Stimulated activated CD4-positive, alpha-beta T cell treated with anti-CD3 and anti-CD28 coated beads, Interleukin-2, amount 100 ng/mL, for 4 hours (primary cell): ENCODE data around the gene IFITM5.

ENCODE experiments used
- DNase-seq: peaks from one replicate; pipeline ENCODE4 v3.0.0-alpha.2; 2020; ENCODE audit warnings: low read depth

Gene IFITM5

GRCh38 chr11:295351-296170, 3.8 kb downstream of the IFITM5 start:
- DNase-seq = no peak

GRCh38 chr11:294780-295179, 4.5 kb downstream of the IFITM5 start:
- DNase-seq = no peak

- no peak for DNase-seq
Observed at GRCh38 chr11:293852-294661, 5.3 kb downstream of the IFITM5 start.

- no peak for DNase-seq
Observed at GRCh38 chr11:293271-293851, 6.0 kb downstream of the IFITM5 start.

GRCh38 chr11:292211-293121, 6.9 kb downstream of the IFITM5 start:
- no peak for DNase-seq

- no peak for DNase-seq
Observed at GRCh38 chr11:291281-292210, 7.8 kb downstream of the IFITM5 start.

GRCh38 chr11:290621-291231, 8.6 kb downstream of the IFITM5 start:
- DNase-seq = no peak

GRCh38 chr11:289712-290620, 9.4 kb downstream of the IFITM5 start:
- DNase-seq = no peak

GRCh38 chr11:289398-289711, 10.0 kb downstream of the IFITM5 start:
- DNase-seq = no peak

- DNase-seq = no peak
Observed at GRCh38 chr11:288478-289397, 10.6 kb downstream of the IFITM5 start, which contains the start of gene PGGHG. PGGHG (plus strand) TSS chr11:289126; CDS start chr11:289817, 691 bp downstream.

GRCh38 chr11:287821-288477, 11.4 kb downstream of the IFITM5 start:
- peak; percentile 60 for DNase-seq

GRCh38 chr11:286977-287820, 12.1 kb downstream of the IFITM5 start:
- peak; percentile 65 for DNase-seq

GRCh38 chr11:285894-286220, 13.5 kb downstream of the IFITM5 start:
- DNase-seq = no peak

- no peak for DNase-seq
Observed at GRCh38 chr11:285021-285893, 14.1 kb downstream of the IFITM5 start.

GRCh38 chr11:284105-285020, 15.0 kb downstream of the IFITM5 start:
- DNase-seq = no peak
